GM19193 (cell line): ENCODE measurements around the gene IGF1R.

Experiments
- POLR2A ChIP-seq: IDR thresholded peaks from 4 replicates; pipeline ENCODE4 v1.6.1; 2011; ENCODE audit not compliant: insufficient read depth, insufficient read length; ENCODE audit errors: extremely low read depth

Gene IGF1R

GRCh38 chr15:98951493-98952320 is 303.4 kb downstream of the IGF1R start:
- no peak for TF ChIP-seq POLR2A

DNA sequence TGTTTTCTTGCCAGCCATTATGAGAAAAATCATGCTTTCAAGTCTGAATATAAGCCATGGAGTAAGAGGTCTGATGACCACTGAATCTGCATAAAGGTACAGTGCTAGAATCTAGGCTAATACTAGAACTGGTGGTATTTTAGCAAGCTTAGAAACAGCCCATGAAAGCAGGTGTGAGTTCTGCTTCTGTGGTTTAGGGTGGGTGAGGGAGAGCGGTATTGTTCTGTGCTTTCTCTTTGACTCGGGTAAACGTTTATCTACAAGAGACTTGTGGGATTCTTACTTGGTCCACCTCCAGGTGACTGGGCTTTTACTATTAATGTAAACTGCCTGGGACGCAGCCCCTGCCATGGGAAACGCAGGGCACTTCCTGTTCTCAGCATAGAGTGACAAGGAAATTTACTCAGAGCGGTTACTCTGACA is 304.1 kb downstream of the IGF1R start:
- TF ChIP-seq POLR2A, result no peak

DNA sequence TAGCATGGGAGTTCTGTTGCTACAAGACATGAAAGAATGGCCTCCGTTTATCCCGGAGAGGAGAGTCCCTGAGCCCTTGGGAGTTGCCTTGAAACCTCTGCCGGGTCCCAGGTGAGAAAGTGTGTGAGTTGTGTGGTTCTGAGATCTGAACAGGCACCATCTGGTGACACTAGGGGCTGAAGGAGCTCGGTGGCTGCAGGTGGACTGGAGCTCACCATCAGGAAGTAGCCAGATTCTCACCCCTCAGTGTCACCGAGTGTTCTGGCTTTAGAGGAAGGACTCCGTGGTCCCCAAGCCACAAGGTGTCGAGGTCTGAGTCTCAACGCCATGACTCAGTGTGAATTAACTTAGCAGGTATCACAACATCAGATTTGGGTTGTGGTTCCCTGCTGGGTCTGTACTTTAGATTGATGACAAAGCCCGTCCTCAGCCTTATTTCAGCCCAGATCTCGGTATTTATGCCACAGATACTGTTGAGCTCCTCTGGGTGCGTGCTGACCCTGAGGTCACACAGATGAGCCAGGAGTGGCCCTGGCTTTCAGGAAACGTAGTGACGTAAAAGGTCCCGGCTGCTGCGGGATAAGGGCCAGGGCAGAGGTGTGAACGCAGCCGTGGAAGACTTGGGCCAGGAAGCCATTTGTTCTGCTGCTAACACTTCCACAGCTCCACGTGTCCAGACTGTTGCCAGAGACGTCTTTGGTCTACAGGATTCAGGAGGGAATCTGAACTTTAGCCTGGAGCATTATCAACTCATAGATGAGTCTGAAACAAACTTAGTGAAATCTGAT is 304.9 kb downstream of the IGF1R start:
- TF ChIP-seq POLR2A, result no peak

DNA sequence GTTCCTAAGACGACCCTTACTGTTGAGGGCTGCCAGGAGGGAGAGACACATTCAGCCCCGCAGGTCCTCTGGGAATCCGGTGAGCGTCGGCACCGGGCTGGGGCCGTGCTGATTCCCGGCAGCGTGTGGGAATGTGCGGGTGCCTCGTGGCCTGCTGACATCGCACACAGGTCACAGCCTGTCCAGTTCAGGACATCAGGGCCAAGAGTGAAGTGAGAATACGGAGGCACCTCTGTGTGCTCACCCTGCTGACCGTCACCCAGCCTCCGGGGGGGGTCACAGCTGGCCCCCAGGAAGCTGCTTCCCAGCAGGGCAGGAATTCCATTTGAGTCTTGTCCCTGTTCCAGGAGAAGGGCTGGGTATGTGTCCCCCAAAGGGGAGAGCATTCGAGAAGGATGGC is 305.6 kb downstream of the IGF1R start:
- no peak for TF ChIP-seq POLR2A

- TF ChIP-seq POLR2A, result no peak
Measured at GRCh38 chr15:98954411-98954810, 306.1 kb downstream of the IGF1R start.

DNA sequence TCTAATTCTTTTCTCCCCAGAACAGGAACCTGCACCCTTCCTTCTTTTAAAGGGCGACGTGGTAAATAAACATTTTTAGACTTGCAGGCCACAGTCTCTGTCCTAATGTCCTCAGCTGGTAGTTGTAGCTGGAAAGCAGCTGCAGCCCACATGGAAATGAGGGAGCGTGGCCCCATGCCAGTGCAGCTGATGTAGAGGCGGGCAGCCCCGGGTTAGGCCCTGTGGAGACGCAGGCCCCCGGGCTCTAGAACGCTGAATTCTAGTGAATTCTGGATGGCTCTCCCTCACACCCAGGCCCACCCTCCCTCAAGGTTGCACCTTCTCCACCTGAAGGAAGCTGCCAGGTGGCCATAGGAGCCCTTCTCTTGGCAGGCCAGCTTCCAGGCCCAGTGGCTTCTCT is 307.0 kb downstream of the IGF1R start:
- no peak for TF ChIP-seq POLR2A

DNA sequence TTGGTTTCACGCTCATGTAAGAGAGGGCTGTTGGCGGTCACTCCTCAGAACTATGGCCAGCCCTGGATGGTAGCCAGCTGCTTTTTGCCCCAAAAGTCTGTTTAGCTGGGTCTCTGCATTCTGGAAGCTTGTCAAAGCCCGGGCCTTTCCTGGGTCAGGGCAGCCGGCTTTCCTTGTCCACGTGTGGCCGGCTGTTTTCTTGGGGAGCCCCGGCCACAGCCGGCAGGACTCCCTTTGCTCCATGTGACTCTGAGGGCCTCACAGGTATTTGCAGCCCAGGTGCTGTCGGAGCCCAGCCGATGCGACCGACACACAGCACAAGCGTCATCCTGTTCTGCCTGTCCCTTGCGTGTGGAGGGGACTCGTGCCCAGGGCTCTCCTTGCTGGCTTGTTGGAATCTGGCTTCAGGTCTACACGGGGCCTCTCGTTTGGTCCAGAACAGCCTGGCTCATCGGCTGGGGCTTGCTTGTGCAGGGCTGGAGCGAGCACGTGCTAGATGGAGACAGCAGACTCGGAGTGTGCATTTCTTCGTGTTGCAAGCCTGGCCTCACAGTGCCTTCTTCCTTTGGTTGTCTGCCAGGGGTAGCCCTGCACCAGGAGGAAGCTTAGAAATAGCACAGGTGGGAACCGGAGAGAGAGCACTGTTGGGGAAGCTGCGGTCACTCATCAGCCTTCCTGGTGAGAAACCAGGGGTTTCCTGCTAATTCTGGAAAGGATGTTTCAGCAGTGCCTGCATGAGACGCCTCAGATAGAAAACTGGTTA is 307.8 kb downstream of the IGF1R start:
- TF ChIP-seq POLR2A, result no peak

GRCh38 chr15:98956796-98957553 is 308.6 kb downstream of the IGF1R start:
- TF ChIP-seq POLR2A, result no peak

DNA sequence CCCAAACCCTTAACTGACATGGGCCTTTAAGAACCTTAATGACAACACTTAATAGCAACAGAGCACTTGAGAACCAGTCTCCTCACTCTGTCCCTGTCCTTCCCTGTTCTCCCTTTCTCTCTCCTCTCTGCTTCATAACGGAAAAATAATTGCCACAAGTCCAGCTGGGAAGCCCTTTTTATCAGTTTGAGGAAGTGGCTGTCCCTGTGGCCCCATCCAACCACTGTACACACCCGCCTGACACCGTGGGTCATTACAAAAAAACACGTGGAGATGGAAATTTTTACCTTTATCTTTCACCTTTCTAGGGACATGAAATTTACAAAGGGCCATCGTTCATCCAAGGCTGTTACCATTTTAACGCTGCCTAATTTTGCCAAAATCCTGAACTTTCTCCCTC is 309.3 kb downstream of the IGF1R start:
- no peak for TF ChIP-seq POLR2A

GRCh38 chr15:98958076-98958475 is 309.7 kb downstream of the IGF1R start:
- no peak for TF ChIP-seq POLR2A

GRCh38 chr15:98958918-98959639 is 310.7 kb downstream of the IGF1R start:
- no peak for TF ChIP-seq POLR2A

DNA sequence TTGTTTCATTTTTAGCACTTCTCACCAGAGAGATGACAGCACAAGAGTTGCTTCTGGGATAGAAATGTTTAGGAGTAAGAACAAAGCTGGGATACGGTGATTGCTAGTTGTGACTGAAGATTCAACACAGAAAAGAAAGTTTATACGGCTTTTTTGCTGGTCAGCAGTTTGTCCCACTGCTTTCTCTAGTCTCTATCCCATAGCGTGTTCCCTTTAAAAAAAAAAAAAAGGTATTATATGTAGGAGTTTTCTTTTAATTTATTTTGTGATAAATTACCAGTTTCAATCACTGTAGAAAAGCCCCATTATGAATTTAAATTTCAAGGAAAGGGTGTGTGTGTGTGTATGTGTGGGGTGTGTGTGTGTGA is 311.3 kb downstream of the IGF1R start:
- TF ChIP-seq POLR2A, result no peak

- no peak for TF ChIP-seq POLR2A
Measured at GRCh38 chr15:98960555-98961050, 312.3 kb downstream of the IGF1R start.

GRCh38 chr15:98963444-98963843 is 315.1 kb downstream of the IGF1R start:
- TF ChIP-seq POLR2A, result no peak
